K562 (cell line): Measurements from ENCODE around the gene OR9Q1.

ENCODE experiments used
- E2F3 ChIP-seq: fragments of 250-450 bp; sonication (Bioruptor Pico); IDR thresholded peaks from 2 replicates; pipeline ENCODE4 v1.4.0; 2020; ENCODE audit warnings: mild to moderate bottlenecking
- HDAC2 ChIP-seq: fragments of 450-650 bp; IDR thresholded peaks from 2 replicates; pipeline ENCODE4 v1.6.1; 2016; ENCODE audit warnings: mild to moderate bottlenecking
- MAZ ChIP-seq, 2 experiments: fragments of 450-650 bp in 1 of 2; sonication (generic) in 1 of 2; formaldehyde crosslinking; IDR thresholded peaks in 1 of 2; conservative IDR thresholded peaks in 1 of 2; 2 replicates each; pipeline versions ENCODE4 v1.4.0 to v1.5.0; 2020; ENCODE audit warnings: mild to moderate bottlenecking in 1 of 2, missing genetic modification reagents in 1 of 2
- ZBTB7A ChIP-seq: IDR thresholded peaks from 2 replicates; pipeline ENCODE4 v1.6.1; 2011; ENCODE audit warnings: low read depth, mild to moderate bottlenecking, low read length, moderate library complexity, borderline replicate concordance; ENCODE audit not compliant: control insufficient read depth
- TF ChIP-seq, protein P1 (sequence below), 3 experiments: IDR thresholded peaks in 2 of 3; conservative IDR thresholded peaks in 1 of 3; 2 replicates each; pipeline ENCODE4 v1.5.1; 2011 to 2012; ENCODE audit warnings: low read length in 3 of 3, mild to moderate bottlenecking in 3 of 3, control low read depth in 2 of 3, improper control_type of control experiment in 1 of 3, inconsistent platforms in 1 of 3, low read depth in 1 of 3, mixed read lengths in 1 of 3, moderate library complexity in 1 of 3; ENCODE audit not compliant: insufficient read depth in 2 of 3
- TF ChIP-seq, protein P2 (sequence below): sonication (generic); formaldehyde crosslinking; IDR thresholded peaks from 2 replicates; pipeline ENCODE4 v1.4.0; 2020; ENCODE audit warnings: mild to moderate bottlenecking, missing genetic modification reagents
- TF ChIP-seq, protein P3 (sequence below): fragments of 450-650 bp; IDR thresholded peaks from 2 replicates; pipeline ENCODE4 v1.6.1; 2016
- TF ChIP-seq, protein P4 (sequence below): sonication (generic); formaldehyde crosslinking; IDR thresholded peaks from 2 replicates; pipeline ENCODE4 v1.8.1; 2023; ENCODE audit warnings: mild to moderate bottlenecking, missing genetic modification reagents, moderate library complexity

DNA sequence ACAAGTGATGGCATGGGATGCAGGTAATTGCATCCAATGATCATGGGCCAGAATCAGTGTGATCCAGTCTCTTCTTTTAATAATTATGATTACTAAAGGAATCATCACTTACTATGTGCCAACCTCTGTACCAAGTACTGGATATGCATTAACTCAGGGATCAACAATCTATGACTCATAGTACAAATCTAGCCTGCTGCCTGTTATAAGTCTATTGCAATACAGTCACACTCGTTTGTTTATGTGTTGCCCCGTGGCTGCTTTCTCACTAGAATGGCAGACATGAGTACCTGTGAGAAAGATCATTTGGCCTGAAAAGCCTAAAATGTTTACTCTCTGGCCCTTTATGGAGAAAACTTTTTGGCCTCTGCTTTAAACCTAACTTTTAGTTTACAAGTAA lies 52.1 kb downstream of the OR9Q1 start:
- TF ChIP-seq, protein P1, sequence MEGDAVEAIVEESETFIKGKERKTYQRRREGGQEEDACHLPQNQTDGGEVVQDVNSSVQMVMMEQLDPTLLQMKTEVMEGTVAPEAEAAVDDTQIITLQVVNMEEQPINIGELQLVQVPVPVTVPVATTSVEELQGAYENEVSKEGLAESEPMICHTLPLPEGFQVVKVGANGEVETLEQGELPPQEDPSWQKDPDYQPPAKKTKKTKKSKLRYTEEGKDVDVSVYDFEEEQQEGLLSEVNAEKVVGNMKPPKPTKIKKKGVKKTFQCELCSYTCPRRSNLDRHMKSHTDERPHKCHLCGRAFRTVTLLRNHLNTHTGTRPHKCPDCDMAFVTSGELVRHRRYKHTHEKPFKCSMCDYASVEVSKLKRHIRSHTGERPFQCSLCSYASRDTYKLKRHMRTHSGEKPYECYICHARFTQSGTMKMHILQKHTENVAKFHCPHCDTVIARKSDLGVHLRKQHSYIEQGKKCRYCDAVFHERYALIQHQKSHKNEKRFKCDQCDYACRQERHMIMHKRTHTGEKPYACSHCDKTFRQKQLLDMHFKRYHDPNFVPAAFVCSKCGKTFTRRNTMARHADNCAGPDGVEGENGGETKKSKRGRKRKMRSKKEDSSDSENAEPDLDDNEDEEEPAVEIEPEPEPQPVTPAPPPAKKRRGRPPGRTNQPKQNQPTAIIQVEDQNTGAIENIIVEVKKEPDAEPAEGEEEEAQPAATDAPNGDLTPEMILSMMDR (IDR thresholded peaks at IDR 0.05 in 2 of 3, conservative IDR thresholded peaks at IDR 0.05 in 1 of 3; ENCODE audit: insufficient read depth in 2 of 3, low read depth in 1 of 3, low read length in 3 of 3) = no peak
- TF ChIP-seq, protein P2, sequence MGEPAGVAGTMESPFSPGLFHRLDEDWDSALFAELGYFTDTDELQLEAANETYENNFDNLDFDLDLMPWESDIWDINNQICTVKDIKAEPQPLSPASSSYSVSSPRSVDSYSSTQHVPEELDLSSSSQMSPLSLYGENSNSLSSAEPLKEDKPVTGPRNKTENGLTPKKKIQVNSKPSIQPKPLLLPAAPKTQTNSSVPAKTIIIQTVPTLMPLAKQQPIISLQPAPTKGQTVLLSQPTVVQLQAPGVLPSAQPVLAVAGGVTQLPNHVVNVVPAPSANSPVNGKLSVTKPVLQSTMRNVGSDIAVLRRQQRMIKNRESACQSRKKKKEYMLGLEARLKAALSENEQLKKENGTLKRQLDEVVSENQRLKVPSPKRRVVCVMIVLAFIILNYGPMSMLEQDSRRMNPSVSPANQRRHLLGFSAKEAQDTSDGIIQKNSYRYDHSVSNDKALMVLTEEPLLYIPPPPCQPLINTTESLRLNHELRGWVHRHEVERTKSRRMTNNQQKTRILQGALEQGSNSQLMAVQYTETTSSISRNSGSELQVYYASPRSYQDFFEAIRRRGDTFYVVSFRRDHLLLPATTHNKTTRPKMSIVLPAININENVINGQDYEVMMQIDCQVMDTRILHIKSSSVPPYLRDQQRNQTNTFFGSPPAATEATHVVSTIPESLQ (CRISPR knock-in tag) = no peak
- TF ChIP-seq HDAC2 (no peak), MAZ (CRISPR knock-in tag; conservative IDR thresholded peaks at IDR 0.05 in 1 of 2, IDR thresholded peaks at IDR 0.05 in 1 of 2) (no peak), ZBTB7A (no peak), E2F3 (no peak)
- TF ChIP-seq, protein P3, sequence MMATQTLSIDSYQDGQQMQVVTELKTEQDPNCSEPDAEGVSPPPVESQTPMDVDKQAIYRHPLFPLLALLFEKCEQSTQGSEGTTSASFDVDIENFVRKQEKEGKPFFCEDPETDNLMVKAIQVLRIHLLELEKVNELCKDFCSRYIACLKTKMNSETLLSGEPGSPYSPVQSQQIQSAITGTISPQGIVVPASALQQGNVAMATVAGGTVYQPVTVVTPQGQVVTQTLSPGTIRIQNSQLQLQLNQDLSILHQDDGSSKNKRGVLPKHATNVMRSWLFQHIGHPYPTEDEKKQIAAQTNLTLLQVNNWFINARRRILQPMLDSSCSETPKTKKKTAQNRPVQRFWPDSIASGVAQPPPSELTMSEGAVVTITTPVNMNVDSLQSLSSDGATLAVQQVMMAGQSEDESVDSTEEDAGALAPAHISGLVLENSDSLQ = no peak
- TF ChIP-seq, protein P4, sequence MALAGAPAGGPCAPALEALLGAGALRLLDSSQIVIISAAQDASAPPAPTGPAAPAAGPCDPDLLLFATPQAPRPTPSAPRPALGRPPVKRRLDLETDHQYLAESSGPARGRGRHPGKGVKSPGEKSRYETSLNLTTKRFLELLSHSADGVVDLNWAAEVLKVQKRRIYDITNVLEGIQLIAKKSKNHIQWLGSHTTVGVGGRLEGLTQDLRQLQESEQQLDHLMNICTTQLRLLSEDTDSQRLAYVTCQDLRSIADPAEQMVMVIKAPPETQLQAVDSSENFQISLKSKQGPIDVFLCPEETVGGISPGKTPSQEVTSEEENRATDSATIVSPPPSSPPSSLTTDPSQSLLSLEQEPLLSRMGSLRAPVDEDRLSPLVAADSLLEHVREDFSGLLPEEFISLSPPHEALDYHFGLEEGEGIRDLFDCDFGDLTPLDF (CRISPR knock-in tag) = no peak
